Brain microvascular endothelial cell (primary cell): ENCODE measurements around the gene BPIFB6.

Experiments
- DNase-seq: peaks from one replicate; pipeline ENCODE4 v3.0.0-alpha.2; 2020
- H3K27ac ChIP-seq: fragments of 250-450 bp; sonication (Bioruptor Pico); 2 replicates; pipeline ENCODE4 v1.5.1; 2020; ENCODE audit warnings: mild to moderate bottlenecking, moderate library complexity
- H3K27me3 ChIP-seq: fragments of 250-450 bp; sonication (Bioruptor Pico); replicated peaks from 2 replicates; pipeline ENCODE4 v1.5.1; 2020; ENCODE audit warnings: mild to moderate bottlenecking
- H3K36me3 ChIP-seq: fragments of 250-450 bp; sonication (Bioruptor Pico); replicated peaks from 2 replicates; pipeline ENCODE4 v1.5.1; 2020; ENCODE audit warnings: mild to moderate bottlenecking
- H3K4me3 ChIP-seq: 2 replicates; pipeline ENCODE4 v1.5.1; 2011; ENCODE audit warnings: low read depth, mild to moderate bottlenecking, control low read depth, low read length, moderate library complexity
- CTCF ChIP-seq: IDR thresholded peaks from 2 replicates; pipeline ENCODE4 v1.5.1; 2011; ENCODE audit warnings: low read depth, mild to moderate bottlenecking, moderate library complexity, low read length, control low read depth, inconsistent platforms; ENCODE audit errors: missing control alignments
- in situ Hi-C: cut with HindIII; loops from 2 replicates; pipeline ENCODE4 v1.10.0; 2017; ENCODE audit warnings: low sequenced_read_pairs, low pct_ligation_motif_present

The BPIFB6 gene

GRCh38 chr20:33031531-33031930 is at the start of gene BPIFB6:
BPIFB6 (plus strand) TSS chr20:33031648; CDS start chr20:33031648, 0 bp downstream.
- in situ Hi-C loops: no loop called here
- Histone ChIP-seq H3K4me3 (no peak within 1 kb of the TSS), H3K27me3 (no peaks in the 10 kb centered on the region), H3K27ac (no peak within 1 kb of the TSS), H3K36me3 (no peaks in the 10 kb centered on the region)
- no peak for TF ChIP-seq CTCF
- no peak for DNase-seq

GRCh38 chr20:32982617-32983458 is 48.6 kb upstream of the BPIFB6 start:
- no peak for TF ChIP-seq CTCF
- in situ Hi-C loops: no loop called here
- H3K27me3 ChIP-seq: no peaks in the 10 kb centered on the region

GRCh38 chr20:32983459-32984112 is 47.9 kb upstream of the BPIFB6 start:
- H3K27me3 ChIP-seq: no peaks in the 10 kb centered on the region
- no peak for TF ChIP-seq CTCF
- H3K4me3 ChIP-seq: no peak overlapping the region
- no peaks in the 10 kb centered on the region for H3K36me3 ChIP-seq
- DNase-seq: no peak
- H3K27ac ChIP-seq: no peak overlapping the region
- in situ Hi-C loops: no loop called here

More at GRCh38 chr20:32982617-32983458, 48.6 kb upstream of the BPIFB6 start:
- Histone ChIP-seq H3K4me3 (no peak overlapping the region), H3K36me3 (no peaks in the 10 kb centered on the region), H3K27ac (no peak overlapping the region)
- no peak for DNase-seq

- no peak for TF ChIP-seq CTCF
- Histone ChIP-seq H3K36me3 (no peaks in the 10 kb centered on the region), H3K27ac (no peak overlapping the region), H3K4me3 (no peak overlapping the region), H3K27me3 (no peaks in the 10 kb centered on the region)
- in situ Hi-C loops: no loop called here
- DNase-seq: no peak
Measured at GRCh38 chr20:32984196-32984595, 47.3 kb upstream of the BPIFB6 start.

- in situ Hi-C loops: no loop called here
- Histone ChIP-seq H3K36me3 (no peaks in the 10 kb centered on the region), H3K27ac (no peak overlapping the region), H3K27me3 (no peaks in the 10 kb centered on the region), H3K4me3 (no peak overlapping the region)
- no peak for DNase-seq
- TF ChIP-seq CTCF: no peak
Measured at GRCh38 chr20:32984631-32985354, 46.7 kb upstream of the BPIFB6 start.
